CD4-positive, alpha-beta T cell treated with Interleukin-1 beta for 1 hour (primary cell): ENCODE measurements around the gene CACNB3.
A peak's percentile ranks its signal among the peaks of the same experiment; 100 is the strongest.
"Not testable (repeated sequence)": the region's sequence is repeated elsewhere in the genome, so short reads cannot be mapped to it uniquely, and the experiment has no call there.

Experiments
- DNase-seq, 2 donors: peaks; one replicate each; pipeline ENCODE4 v3.0.0-alpha.2; 2020 to 2022

CACNB3 gene

DNA sequence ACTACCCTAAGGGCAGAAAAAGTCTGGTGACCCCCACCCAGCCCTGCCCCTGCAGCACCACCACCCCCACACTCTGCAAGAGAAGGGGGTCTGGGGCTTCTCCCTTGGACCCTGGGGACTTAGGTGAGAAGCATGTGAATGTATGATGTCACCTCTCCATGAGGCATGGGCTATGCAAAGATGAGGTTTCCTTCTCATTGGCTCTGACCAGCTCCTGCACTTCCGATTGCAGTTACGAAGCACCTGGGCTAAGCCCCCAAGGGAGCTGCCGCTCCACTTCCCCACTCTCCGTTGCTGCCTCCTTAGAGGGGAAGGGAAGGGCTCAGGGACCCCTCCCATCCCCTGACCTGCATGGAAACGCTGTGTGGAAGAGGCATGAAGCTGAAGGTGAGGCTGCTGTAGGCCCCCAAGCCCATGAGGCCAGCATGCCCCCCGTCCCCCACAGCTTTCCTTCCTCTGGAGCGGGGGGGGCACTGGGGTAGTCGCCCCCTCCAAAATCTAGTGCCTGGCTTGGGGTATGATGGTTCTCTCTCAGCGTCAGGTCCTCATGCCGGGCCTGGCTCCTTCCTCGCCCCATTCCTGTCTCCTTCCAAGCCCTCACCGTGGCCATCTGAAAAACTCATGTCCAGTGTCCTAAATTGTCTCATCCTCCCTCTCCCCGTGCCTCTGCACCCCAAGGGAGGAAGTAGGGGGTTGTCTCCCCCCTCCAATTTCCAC, 39.1 kb downstream of the CACNB3 start:
- no peak for DNase-seq

DNA sequence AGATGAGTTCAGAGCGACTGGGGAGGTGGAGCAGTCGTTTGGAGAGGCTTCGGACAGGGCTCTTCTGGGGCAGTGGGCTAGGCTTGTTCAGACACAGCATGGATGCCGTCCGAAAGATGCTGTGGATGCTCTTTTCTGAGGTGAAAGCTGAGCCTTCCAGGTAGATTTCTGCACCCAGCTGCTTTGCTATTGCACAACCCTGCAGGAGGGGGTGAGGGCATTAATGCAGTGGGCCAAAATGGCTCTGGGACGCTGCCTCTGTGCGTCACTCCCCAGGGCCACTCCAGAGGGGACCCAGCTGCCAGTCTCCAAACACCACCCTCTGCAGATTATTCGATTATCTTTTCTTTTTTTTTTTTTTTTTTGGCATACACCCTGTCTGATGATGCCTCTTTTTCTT, 39.7 kb downstream of the CACNB3 start:
- DNase-seq: no peak

DNA sequence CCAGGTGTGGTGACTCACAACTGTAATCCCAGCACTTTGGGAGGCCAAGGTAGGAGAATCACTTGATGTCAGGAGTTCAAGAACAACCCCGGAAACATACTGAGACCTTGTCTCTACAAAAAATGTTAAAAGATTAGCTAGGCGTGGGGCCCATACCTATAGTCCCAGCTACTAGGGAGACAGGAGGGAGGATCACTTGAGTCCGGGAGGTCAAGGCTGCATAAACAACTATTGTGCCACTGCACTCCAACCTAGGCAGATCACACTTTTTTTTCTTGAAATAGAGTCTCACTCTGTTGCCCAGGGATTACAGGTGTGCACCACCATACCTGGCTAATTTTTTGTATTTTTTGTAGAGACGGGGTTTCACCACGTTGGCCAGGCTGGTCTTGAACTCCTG, 41.3 kb downstream of the CACNB3 start:
- no peak for DNase-seq

DNA sequence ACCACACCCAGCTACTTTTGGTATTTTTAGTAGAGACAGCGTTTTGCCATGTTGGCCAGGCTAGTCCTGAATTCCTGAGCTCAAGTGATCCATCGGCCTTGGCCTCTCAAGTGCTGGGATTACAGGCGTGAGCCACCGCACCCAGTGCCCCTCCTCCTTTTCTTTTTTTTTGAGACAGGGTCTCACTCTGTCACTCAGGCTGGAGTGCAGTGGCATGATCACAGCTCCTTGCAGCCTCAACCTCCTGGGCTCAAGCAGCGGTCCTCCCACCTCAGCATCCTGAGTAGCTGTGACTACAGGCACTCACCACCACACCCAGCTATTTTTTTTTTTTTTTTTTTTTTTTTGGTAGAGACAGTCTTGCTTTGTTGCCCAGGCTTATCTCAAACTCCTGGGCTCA, 41.9 kb downstream of the CACNB3 start:
- DNase-seq: not testable (repeated sequence)

DNA sequence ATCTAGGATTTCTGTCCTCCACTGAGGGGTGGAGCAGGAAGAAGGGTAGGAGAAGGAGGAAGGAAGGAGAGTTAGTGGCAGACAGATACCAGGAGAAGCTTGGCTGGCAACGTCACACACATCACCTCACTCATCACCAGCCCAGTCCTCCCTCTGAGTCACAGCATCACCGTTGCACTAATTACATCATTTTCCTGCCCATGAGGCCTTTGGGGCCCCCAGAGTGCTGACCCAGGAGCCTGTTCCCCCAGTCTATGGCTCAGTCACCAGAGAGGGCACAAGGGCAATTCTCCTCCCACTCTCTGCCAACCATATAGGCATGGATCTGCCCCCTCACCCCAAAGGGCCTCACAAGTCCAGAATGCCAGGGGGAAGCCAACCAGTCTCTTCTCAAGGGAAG, 42.8 kb downstream of the CACNB3 start:
- DNase-seq: no peak

DNA sequence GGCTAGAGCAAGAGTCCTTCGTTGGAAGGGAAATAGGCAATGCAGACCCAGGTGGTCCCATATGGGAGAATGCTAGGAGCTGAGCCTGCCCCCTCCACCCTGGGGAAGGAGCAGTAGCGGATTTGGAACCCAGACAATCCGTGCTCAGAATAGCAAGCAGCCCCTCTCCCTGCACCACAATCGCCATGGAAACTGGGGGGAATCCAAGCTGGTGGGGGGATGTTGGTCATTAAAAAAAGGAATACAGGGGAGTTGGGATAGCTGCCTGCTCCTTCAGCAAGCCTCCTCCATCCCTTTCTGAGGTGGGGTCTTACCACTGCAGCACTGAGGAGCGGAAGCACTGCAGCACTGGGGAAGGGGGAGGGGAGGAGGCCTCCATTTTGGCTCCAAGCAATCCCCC, 44.5 kb downstream of the CACNB3 start:
- no peak for DNase-seq

DNA sequence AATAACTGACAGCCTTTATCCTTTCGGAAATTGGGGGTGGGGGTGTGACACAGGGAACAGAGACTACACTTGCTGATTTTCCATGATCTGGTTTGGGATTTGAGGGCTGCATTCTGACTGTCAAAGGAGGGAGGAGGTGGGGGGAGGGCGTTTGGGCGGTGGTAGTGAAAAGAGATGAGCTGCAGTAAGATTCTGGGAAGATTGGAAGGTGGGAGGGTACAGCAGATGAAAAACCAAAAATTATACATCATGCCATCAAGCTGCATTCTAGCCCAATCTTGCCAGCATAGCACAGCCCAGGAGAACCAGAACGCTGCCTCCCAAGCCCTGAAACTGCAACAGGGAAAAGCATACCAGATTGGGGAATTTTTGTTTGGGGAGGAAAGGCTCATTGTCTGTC, 45.0 kb downstream of the CACNB3 start:
- no peak for DNase-seq

DNA sequence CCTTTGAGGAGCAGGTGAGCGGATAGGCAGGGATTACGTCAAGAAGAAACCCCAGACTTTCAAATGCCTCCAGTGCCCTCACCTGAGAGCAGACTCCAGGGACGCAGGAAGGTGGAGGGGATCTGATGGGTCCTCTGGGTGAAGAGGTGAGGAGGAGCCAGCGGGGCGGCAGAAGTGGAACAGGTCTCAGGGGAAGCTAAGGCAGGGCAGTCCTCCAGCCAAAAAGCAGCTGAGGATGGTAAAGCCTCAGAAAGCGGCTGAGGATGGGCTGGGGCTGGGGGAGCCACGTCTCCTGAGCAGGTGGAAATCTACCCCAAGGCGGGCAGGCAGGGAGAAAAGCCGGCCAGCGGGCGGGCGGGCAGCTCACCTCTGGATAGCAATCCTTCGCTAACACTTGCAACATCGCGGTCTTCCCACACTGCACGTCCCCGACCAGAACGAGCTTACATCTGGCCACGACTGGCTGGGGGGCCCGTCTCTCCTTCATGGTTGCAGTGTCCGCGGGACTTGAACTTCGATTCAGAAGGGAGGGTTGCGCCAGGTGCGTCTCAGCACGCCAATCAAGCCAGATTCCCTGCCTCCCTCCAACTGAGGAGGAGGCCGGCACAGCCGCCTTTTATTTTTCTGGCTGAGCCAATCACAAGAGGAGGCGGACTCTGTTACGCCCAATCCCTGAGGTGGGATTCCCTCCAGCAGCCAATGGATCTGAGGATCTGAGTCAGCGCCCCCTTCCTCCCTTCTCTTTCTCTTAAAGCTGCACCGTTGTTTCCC, 47.2 kb downstream of the CACNB3 start, which contains the start of gene RND1:
TSS of gene RND1 (minus strand) at position 590 of the 771 bp plus-strand sequence. CDS start at position 487, 103 bp downstream.
- DNase-seq: peak; percentile 88 to 90

DNA sequence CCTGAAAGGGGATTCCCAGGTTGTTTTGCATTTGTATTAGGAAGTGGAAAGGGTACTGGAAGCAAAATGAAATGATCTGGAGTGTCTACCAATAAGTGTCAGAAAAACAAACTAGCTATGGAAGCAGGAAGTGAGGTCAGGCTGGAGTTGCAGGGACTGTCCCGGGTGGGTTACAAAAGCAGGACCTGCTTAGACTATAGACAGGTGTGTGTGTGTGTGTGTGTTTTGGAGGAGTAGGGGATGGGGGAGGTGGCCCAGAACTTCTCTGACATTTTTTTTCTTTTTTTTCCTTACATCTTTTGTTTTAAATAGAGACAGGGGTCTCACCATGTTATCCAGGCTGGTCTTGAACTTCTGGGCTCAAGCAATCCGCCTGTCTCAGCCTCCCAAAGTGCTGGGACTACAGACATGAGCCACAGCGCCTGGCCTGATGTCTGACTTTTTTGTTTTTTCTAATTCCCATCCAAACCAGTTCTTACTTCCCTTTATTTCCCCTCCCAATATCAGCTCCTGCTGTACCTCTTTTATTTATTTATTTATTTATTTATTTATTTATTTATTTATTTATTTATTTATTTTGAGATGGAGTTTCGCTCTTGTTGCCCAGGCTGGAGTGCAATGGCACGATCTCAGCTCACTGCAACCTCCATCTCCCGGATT, 47.9 kb downstream of the CACNB3 start:
- DNase-seq: no peak

DNA sequence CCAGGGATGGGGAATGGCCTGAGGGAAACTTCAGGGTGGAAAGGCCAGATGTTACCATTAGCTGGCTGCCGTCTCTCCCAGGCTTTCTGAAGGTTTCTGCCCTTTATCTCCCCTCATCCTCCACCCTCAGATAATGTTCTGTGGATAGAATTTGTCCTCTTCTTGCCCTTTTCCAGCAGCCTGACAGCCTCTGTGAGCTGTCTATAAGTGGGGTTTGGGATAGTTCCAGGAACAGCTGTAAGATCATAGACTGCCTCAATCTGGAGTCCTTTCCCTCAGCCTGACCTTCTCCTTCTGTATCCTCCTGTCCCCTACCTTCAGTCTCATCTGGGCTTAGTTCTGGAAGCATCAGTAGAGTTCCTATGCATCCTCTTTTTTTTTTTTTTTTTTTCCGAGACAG, 50.2 kb downstream of the CACNB3 start:
- no peak for DNase-seq

DNA sequence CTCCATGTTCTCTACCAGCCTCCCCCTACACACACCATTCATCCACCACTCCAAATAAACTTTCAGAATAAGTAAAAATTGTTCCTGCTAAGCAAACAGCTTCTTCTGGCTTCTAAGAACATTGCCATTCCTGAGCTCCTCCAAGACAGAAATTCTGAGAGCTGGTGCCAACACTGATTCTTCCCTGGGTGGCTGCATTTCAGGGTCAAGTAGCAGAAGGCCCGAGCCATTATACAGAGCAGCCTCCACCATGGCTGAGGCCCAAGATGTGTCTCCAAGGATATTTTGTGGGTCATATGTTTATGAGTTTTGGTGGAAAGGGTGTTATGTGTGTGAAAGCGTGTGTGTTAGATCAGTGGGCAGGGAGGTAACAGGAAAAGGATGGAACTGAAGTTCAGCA, 50.9 kb downstream of the CACNB3 start:
- DNase-seq: no peak

DNA sequence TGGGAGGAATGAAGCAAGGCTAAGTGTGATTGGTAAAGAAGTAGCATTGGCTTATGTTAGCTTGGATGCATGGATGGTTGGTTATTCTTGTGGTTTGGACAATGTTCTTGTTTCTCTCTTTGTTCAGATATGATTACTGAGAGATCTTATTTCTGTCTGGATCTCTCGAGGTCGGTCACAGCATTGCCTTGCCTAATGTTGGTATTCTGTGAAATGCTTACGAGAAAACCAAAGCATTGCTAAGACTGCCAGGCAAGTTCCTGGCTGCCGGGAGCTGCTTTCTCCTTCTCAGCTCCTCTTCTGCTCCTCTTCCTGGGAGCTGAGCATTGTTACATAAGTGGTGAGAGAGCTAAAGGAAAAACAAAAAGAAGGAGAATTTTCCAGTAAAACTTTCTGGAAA, 54.8 kb downstream of the CACNB3 start:
- DNase-seq: no peak

DNA sequence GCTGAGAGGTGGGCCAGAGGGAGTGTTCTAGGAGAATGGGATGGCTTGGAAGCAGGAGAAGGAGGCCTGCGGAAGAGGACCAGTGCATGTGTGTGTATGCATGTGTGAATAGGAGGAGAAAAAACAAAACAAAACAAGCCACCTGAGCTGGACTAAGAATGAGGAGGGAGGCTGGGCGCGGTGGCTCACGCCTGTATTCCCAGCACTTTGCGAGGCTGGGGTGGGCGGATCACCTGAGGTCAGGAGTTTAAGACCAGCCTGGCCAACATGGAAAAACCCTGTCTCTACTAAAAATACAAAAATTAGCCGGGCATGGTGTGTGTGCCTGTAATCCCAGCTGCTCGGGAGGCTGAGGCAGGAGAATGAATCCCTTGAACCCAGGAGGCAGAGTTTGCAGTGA, 55.2 kb downstream of the CACNB3 start:
- DNase-seq: not testable (repeated sequence)

DNA sequence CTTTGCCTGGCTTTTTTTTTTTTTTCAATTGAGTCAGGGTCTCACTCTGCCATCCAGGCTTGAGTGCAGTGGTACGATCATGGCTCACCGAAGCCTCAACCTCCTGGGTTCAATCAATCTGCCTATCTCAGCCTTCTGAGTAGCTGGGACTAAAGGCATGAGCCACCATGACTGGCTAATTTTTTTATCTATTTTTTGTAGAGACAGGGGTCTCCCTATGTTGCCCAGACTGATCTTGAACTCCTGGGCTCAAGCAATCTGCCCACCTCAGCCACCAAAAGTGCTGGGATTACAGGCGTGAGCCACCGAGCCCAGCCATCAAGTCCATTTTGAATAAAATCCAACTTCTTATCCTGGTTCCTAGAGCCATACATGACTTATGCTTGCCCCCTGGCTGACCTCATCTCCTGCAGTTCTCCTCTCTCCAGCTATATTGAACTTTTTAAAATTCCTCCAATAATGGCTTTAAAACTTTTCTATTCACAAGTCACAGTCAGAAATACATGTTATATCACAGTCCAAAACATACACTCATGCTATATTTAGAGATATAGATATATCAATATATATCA, 57.7 kb downstream of the CACNB3 start:
- no peak for DNase-seq
